K562 (cell line): ENCODE data around the gene ABCC5. TPM values are rescaled to one million over a fixed set of nuclear protein-coding genes. Genes with fewer than 3 reads are reported as not detected.

Source experiments
- BCL6 ChIP-seq: fragments of 250-450 bp; sonication (Bioruptor Pico); IDR thresholded peaks from 2 replicates; pipeline ENCODE4 v1.4.0; 2020
- CEBPG ChIP-seq, 3 experiments: fragments of 200-800 bp in 1 of 3; sonication (Bioruptor generic) in 1 of 3; sonication (generic) in 1 of 3; formaldehyde crosslinking in 1 of 3; IDR thresholded peaks in 2 of 3; conservative IDR thresholded peaks in 1 of 3; 2 replicates each; pipeline versions ENCODE4 v1.6.1 to v1.8.0; 2016 to 2022; ENCODE audit warnings: missing compliant biosample characterization in 2 of 3, missing genetic modification characterization in 2 of 3, mild to moderate bottlenecking in 1 of 3, missing genetic modification reagents in 1 of 3
- polyA plus RNA-seq, 8 experiments: library from polyadenylated mRNA; depleted of rRNA in 4 of 8; stranded (reverse) in 5 of 8; unstranded in 3 of 8; fragments of >200 nt; fragmentation: Nextera tagmentation in 2 of 8; fragmentation: Illumina TruSeq in 1 of 8; extraction: Ambion mirVana in 2 of 8; extraction: Trizol in 1 of 8; gene quantifications; 2 replicates each; pipeline versions ENCODE4 v1.2.1 to v1.2.3, GENCODE V29; 2011 to 2014; ENCODE audit warnings: inconsistent platforms in 1 of 8, missing spikeins in 1 of 8
- total RNA-seq, 7 experiments: library from RNA; depleted of rRNA in 6 of 7; stranded (reverse); fragments of >200 nt in 6 of 7; fragmentation: Illumina TruSeq in 2 of 7; extraction: Trizol in 2 of 7; gene quantifications; 2 replicates each; pipeline versions ENCODE4 v1.2.1 to v1.2.3, GENCODE V29; 2011 to 2021; ENCODE audit warnings: low replicate concordance in 1 of 7
- TF ChIP-seq, protein P1 (sequence below), 2 experiments: fragments of 450-650 bp in 1 of 2; sonication (generic) in 1 of 2; formaldehyde crosslinking in 1 of 2; IDR thresholded peaks; 2 replicates each; pipeline versions ENCODE4 v1.7.1 to v1.9.0; 2016 to 2022; ENCODE audit warnings: inconsistent platforms in 1 of 2, mild to moderate bottlenecking in 1 of 2, missing genetic modification reagents in 1 of 2
- TF ChIP-seq, protein P2 (sequence below), 3 experiments: fragments of 200-800 bp in 1 of 3; fragments of 250-450 bp in 1 of 3; fragments of 450-650 bp in 1 of 3; sonication (Bioruptor Pico) in 1 of 3; sonication (Bioruptor generic) in 1 of 3; formaldehyde crosslinking in 1 of 3; IDR thresholded peaks; 2 replicates each; pipeline versions ENCODE4 v1.6.1 to v1.8.0; 2016 to 2022; ENCODE audit warnings: mild to moderate bottlenecking in 2 of 3, missing genetic modification characterization in 2 of 3, missing compliant biosample characterization in 1 of 3, moderate library complexity in 1 of 3

Gene ABCC5
- total and polyA plus RNA-seq, 9 of the 15 experiments (the other 6 are each of a cell fraction or from before 2014, with no cell fraction given), result 22.0 to 53.0 (median 41.9) TPM

DNA sequence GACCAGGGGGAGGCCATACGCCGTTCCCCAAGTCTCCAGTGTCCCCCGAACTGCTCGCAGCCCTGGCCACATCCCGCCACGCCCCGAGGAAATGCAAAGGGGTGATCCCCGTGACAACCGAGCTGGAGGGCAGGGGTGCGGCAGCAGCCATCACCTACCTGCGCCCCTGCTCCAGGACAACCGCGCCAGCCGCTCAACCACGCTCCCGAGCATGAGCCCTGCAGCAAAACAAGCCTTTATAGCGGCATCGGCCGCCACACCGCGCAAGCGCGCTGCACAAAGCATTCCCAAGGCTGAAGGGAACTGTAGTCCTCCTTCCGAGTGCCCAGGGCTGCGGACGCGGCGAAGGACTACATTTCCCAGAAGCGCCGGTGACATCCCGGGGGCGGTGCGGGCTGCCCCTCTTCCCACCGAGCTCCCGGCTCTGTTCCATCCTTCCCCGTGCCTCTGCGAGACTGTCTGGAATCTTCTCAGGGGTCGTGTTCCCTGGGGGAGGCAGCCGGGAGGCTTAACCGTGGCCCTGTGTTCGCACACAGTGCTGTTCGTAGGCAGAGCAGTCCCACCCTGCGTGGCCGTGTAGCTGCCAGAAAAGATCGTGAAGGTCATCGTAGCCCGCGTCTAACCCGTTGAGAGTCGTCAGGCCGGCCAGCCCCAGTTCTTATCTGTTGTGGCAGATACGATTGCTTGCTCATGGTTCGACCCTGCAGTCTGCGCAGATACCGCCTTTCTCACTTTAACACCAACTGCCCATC is at the start of gene ABCC5 (continued):
- TF ChIP-seq, protein P1, sequence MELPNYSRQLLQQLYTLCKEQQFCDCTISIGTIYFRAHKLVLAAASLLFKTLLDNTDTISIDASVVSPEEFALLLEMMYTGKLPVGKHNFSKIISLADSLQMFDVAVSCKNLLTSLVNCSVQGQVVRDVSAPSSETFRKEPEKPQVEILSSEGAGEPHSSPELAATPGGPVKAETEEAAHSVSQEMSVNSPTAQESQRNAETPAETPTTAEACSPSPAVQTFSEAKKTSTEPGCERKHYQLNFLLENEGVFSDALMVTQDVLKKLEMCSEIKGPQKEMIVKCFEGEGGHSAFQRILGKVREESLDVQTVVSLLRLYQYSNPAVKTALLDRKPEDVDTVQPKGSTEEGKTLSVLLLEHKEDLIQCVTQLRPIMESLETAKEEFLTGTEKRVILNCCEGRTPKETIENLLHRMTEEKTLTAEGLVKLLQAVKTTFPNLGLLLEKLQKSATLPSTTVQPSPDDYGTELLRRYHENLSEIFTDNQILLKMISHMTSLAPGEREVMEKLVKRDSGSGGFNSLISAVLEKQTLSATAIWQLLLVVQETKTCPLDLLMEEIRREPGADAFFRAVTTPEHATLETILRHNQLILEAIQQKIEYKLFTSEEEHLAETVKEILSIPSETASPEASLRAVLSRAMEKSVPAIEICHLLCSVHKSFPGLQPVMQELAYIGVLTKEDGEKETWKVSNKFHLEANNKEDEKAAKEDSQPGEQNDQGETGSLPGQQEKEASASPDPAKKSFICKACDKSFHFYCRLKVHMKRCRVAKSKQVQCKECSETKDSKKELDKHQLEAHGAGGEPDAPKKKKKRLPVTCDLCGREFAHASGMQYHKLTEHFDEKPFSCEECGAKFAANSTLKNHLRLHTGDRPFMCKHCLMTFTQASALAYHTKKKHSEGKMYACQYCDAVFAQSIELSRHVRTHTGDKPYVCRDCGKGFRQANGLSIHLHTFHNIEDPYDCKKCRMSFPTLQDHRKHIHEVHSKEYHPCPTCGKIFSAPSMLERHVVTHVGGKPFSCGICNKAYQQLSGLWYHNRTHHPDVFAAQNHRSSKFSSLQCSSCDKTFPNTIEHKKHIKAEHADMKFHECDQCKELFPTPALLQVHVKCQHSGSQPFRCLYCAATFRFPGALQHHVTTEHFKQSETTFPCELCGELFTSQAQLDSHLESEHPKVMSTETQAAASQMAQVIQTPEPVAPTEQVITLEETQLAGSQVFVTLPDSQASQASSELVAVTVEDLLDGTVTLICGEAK (IDR thresholded peaks at IDR 0.05), result peak; percentile 57; the same call in 1 of the 2 replicates
- TF ChIP-seq, protein P1 (CRISPR knock-in tag; IDR thresholded peaks at IDR 0.05), result no peak
- TF ChIP-seq, protein P2, sequence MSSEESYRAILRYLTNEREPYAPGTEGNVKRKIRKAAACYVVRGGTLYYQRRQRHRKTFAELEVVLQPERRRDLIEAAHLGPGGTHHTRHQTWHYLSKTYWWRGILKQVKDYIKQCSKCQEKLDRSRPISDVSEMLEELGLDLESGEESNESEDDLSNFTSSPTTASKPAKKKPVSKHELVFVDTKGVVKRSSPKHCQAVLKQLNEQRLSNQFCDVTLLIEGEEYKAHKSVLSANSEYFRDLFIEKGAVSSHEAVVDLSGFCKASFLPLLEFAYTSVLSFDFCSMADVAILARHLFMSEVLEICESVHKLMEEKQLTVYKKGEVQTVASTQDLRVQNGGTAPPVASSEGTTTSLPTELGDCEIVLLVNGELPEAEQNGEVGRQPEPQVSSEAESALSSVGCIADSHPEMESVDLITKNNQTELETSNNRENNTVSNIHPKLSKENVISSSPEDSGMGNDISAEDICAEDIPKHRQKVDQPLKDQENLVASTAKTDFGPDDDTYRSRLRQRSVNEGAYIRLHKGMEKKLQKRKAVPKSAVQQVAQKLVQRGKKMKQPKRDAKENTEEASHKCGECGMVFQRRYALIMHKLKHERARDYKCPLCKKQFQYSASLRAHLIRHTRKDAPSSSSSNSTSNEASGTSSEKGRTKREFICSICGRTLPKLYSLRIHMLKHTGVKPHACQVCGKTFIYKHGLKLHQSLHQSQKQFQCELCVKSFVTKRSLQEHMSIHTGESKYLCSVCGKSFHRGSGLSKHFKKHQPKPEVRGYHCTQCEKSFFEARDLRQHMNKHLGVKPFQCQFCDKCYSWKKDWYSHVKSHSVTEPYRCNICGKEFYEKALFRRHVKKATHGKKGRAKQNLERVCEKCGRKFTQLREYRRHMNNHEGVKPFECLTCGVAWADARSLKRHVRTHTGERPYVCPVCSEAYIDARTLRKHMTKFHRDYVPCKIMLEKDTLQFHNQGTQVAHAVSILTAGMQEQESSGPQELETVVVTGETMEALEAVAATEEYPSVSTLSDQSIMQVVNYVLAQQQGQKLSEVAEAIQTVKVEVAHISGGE (CRISPR knock-in tag; IDR thresholded peaks at IDR 0.05), result peak in 1 of 3 experiments; percentile 32; a peak in 1 of 6 replicates
- TF ChIP-seq BCL6 (CRISPR knock-in tag), result no peak
- TF ChIP-seq CEBPG (CRISPR knock-in tag; IDR thresholded peaks at IDR 0.05), result no peak
- no peak for TF ChIP-seq CEBPG (tag; conservative IDR thresholded peaks at IDR 0.05 in 1 of 2, IDR thresholded peaks at IDR 0.05 in 1 of 2)
